Suprapubic skin (tissue), 4 donors: ENCODE results near the gene C1QTNF9.

ENCODE experiments used
- POLR2A ChIP-seq, 2 donors: fragments of 450-650 bp; IDR thresholded peaks; one replicate each; pipeline ENCODE4 v1.6.1; 2017; ENCODE audit warnings: antibody characterized with exemption in 2 of 2, mild to moderate bottlenecking in 2 of 2, moderate library complexity in 2 of 2
- POLR2AphosphoS5 ChIP-seq, 3 donors: sonication (generic); formaldehyde crosslinking; IDR thresholded peaks; one replicate each; pipeline ENCODE4 v1.6.1; 2017; ENCODE audit warnings: antibody characterized with exemption in 3 of 3
- TF ChIP-seq, protein P1 (sequence below), 2 donors: fragments of 200-600 bp in 1 of 2; fragments of 450-650 bp in 1 of 2; sonication (generic) in 1 of 2; IDR thresholded peaks; one replicate each; pipeline ENCODE4 v1.5.1; 2016 to 2019; ENCODE audit warnings: antibody characterized with exemption in 2 of 2, mild to moderate bottlenecking in 1 of 2, moderate library complexity in 1 of 2

DNA sequence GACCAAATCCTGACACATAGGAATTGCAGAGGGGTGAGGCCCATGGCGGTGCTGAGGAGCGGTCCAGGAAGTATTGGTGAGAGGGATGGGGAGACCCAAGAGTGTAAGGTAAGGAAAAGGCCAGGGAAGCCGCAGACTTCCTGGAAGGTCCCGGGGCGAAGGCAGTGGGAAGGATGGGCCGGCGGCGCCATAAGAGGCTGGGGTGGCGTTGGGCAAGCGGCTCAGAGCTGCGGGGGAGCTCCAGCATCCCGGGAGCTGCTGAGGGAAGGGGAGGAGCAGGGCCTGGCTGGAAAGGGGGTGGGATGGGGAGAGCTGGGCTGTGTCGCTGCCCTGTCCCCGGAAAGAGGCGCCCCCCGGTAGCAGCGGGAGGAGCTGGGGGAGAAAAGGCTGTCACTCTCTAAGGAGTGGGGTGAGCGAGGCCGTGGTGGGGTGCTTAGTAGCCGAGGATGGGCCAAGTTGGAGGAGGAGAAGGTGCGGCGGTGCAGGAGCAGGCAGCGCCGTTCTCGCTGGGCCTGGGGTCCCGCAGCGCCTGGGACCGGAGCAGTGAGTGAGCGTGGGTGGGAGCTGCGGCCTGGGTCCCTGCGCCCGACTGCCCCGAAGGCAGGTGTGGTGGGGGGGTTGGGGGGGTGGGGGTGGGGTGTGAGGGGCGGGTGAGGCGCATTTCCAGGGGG, 30.7 kb downstream of the C1QTNF9 start:
- TF ChIP-seq POLR2A (IDR thresholded peaks at IDR 0.05) (no peak), POLR2AphosphoS5 (IDR thresholded peaks at IDR 0.05) (no peak)
- TF ChIP-seq, protein P1, sequence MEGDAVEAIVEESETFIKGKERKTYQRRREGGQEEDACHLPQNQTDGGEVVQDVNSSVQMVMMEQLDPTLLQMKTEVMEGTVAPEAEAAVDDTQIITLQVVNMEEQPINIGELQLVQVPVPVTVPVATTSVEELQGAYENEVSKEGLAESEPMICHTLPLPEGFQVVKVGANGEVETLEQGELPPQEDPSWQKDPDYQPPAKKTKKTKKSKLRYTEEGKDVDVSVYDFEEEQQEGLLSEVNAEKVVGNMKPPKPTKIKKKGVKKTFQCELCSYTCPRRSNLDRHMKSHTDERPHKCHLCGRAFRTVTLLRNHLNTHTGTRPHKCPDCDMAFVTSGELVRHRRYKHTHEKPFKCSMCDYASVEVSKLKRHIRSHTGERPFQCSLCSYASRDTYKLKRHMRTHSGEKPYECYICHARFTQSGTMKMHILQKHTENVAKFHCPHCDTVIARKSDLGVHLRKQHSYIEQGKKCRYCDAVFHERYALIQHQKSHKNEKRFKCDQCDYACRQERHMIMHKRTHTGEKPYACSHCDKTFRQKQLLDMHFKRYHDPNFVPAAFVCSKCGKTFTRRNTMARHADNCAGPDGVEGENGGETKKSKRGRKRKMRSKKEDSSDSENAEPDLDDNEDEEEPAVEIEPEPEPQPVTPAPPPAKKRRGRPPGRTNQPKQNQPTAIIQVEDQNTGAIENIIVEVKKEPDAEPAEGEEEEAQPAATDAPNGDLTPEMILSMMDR (IDR thresholded peaks at IDR 0.05), result no peak
